ENCODE measurements around the gene XYLT1.
A peak's percentile ranks its signal among the peaks of the same experiment; 100 is the strongest.

XYLT1 gene

GRCh38 chr16:17454162-17454730, 16.5 kb downstream of the XYLT1 start:
- DNase-seq = no peak

GRCh38 chr16:17453364-17454038, 17.3 kb downstream of the XYLT1 start:
- DNase-seq = no peak

GRCh38 chr16:17452922-17453321, 17.8 kb downstream of the XYLT1 start:
- DNase-seq = no peak

- DNase-seq = no peak
Observed at GRCh38 chr16:17451843-17452242, 18.9 kb downstream of the XYLT1 start.

- no peak for DNase-seq
Observed at GRCh38 chr16:17450291-17450690, 20.5 kb downstream of the XYLT1 start.

GRCh38 chr16:17448640-17449638, 21.8 kb downstream of the XYLT1 start:
- DNase-seq = no peak

- peak; percentile 5 for DNase-seq
Observed at GRCh38 chr16:17447101-17447569, 23.6 kb downstream of the XYLT1 start.

GRCh38 chr16:17446661-17447060, 24.1 kb downstream of the XYLT1 start:
- DNase-seq = no peak

- no peak for DNase-seq
Observed at GRCh38 chr16:17445421-17445820, 25.3 kb downstream of the XYLT1 start.

GRCh38 chr16:17444658-17445057, 26.1 kb downstream of the XYLT1 start:
- DNase-seq = no peak

GRCh38 chr16:17440131-17440530, 30.6 kb downstream of the XYLT1 start:
- DNase-seq = no peak

GRCh38 chr16:17439580-17439979, 31.2 kb downstream of the XYLT1 start:
- no peak for DNase-seq

- no peak for DNase-seq
Observed at GRCh38 chr16:17437981-17438380, 32.8 kb downstream of the XYLT1 start.

- no peak for DNase-seq
Observed at GRCh38 chr16:17437127-17437720, 33.5 kb downstream of the XYLT1 start.

- DNase-seq = no peak
Observed at GRCh38 chr16:17435318-17435717, 35.4 kb downstream of the XYLT1 start.

GRCh38 chr16:17433577-17434451, 36.9 kb downstream of the XYLT1 start:
- DNase-seq = peak; percentile 94

- DNase-seq = no peak
Observed at GRCh38 chr16:17432901-17433576, 37.7 kb downstream of the XYLT1 start.

GRCh38 chr16:17431968-17432625, 38.7 kb downstream of the XYLT1 start:
- DNase-seq = no peak

- no peak for DNase-seq
Observed at GRCh38 chr16:17431012-17431411, 39.7 kb downstream of the XYLT1 start.

GRCh38 chr16:17426451-17426850, 44.3 kb downstream of the XYLT1 start:
- DNase-seq = no peak

- DNase-seq = no peak
Observed at GRCh38 chr16:17424771-17425170, 46.0 kb downstream of the XYLT1 start.

Data from NCI-H82 (cell line).